Left kidney (tissue), 8 donors: ENCODE measurements around the gene RBMS1. TPM values are rescaled to one million over a fixed set of nuclear protein-coding genes. Genes with fewer than 3 reads are reported as not detected.

Experiments used
- DNase-seq: peaks from one replicate; pipeline ENCODE4 v3.0.0-alpha.2; 2013
- long read RNA-seq, 8 donors: transcript quantifications; one replicate each; lab custom pipeline, GENCODE V29; 2026
- polyA plus RNA-seq: library from polyadenylated mRNA; unstranded; fragments of 120-200 nt; gene quantifications from one replicate; pipeline ENCODE4 v1.2.1, GENCODE V29; 2013; ENCODE audit not compliant: insufficient read length

RBMS1 gene
- polyA plus RNA-seq: 177 TPM
- long read RNA-seq, donor 1, full-length matches to known transcripts: 15 of 46 reads
- long read RNA-seq, donor 1, partial matches to known transcripts: 31 of 46 reads
- long read RNA-seq, donor 1, other reads (novel, unspliced or antisense): 0 of 46 reads
- long read RNA-seq, donor 2, full-length matches to known transcripts: 18 of 34 reads
- long read RNA-seq, donor 2, partial matches to known transcripts: 16 of 34 reads
- long read RNA-seq, donor 2, other reads (novel, unspliced or antisense): 0 of 34 reads
- long read RNA-seq, donor 3, full-length matches to known transcripts: 14 of 33 reads
- long read RNA-seq, donor 3, partial matches to known transcripts: 19 of 33 reads
- long read RNA-seq, donor 3, other reads (novel, unspliced or antisense): 0 of 33 reads
- long read RNA-seq, donor 4, full-length matches to known transcripts: 1 of 1 reads
- long read RNA-seq, donor 4, partial matches to known transcripts: 0 of 1 reads
- long read RNA-seq, donor 4, other reads (novel, unspliced or antisense): 0 of 1 reads
- long read RNA-seq, donor 5, full-length matches to known transcripts: 14 of 30 reads
- long read RNA-seq, donor 5, partial matches to known transcripts: 16 of 30 reads
- long read RNA-seq, donor 5, other reads (novel, unspliced or antisense): 0 of 30 reads
- long read RNA-seq, donor 6, full-length matches to known transcripts: 5 of 25 reads
- long read RNA-seq, donor 6, partial matches to known transcripts: 20 of 25 reads
- long read RNA-seq, donor 6, other reads (novel, unspliced or antisense): 0 of 25 reads
- long read RNA-seq, donor 7, full-length matches to known transcripts: 15 of 105 reads
- long read RNA-seq, donor 7, partial matches to known transcripts: 90 of 105 reads
- long read RNA-seq, donor 7, other reads (novel, unspliced or antisense): 0 of 105 reads
- long read RNA-seq, donor 8, full-length matches to known transcripts: 8 of 8 reads
- long read RNA-seq, donor 8, partial matches to known transcripts: 0 of 8 reads
- long read RNA-seq, donor 8, other reads (novel, unspliced or antisense): 0 of 8 reads

DNA sequence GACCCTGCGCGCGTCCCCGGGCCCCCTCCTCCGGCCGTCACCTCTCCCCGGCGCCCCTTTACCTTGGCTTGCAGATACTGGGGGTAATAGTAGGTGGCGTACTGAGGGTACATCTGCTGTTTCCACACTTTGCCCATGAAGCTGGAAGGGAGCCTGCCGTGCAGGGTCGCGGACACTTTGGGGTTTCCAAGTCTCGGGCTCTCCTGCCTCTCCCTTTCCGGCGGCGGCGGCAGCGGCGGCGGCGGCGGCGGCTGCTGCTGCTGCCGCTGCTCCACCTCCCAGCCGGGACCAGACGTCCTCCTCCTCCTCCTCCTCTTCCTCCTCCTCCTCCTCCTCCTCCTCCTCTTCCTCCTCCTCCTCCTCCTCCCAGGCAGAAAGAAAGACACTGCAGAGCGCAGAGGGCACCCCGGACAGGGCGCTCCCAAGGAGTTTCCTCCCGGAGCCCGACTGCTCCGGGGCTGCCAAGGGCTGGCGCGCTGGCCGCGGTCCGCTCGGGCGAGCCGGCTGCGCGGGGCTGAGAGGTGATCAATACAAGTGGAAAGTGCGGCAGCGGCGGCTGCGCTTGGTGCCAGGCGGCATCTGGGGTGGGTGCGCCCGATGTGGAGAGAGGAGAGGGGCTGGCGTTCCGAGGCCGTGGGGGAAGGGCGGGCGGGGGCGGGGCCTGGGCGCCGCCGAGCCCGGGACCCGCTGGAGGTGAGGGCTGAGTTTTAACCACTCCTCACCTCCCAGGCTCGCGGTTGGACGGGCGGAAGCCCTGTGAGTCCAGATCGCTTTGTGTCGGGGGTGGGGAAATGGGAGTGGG, at the start of gene RBMS1:
Gene RBMS1, minus strand, starts transcription at position 581 of the 802 bp plus-strand sequence. Its CDS starts 444 bp downstream, at position 137.
- peak; percentile 74 for DNase-seq

DNA sequence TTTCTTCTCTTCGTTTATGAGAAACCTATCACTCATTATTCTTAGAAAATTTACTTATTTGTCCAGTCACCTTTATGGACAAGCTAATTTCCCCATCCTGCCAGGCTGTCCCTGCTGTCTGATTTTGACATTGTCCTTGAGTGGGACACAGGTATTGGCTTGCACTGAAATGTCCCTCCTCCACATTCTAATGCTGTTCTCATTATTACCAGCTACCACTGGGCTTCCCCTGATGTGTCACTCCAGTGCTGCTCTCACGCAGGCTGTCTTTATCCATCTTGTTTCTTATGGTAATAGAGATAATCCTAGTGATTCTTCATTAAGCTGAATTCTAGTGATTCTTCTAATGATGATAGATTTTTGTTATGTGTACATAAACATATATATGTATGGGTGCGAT, 48.1 kb upstream of the RBMS1 start:
- no peak for DNase-seq

DNA sequence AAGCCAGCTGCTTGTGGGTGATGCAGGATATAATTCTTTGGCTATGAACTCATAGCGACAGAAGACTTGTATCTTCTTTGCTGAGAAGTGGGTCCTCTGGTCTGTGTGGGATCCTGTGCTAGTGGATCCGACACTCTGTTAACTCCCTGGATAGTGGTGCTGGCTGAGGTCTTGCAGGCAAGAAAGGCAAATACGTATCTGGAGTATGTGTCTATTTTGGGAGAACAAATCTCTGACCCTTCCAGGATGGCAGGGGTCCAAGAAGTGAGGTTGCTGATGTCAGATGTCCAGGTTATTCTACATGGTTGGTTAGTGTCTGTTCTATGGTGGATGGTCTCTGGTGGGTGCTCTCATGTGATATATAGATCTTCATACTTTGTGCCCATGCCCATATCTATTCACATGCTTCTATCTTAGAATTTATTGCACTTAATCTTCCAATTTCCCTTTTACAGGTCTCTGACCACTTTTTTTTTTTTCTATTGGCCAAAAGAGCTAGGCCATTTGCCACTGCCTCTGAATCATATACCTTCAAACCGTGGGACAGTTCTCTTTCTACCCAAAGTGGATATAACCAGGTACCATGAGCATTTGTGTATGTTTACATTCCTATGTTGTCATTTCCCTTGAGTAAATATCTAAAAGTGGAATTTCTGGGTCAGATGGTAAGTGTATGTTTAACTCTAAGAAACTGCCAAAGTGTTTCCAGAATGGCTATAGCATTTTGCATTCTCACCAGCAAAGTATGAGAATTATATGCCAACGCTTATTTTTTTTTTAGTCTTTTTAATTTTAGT, 45.1 kb upstream of the RBMS1 start:
- DNase-seq: no peak

DNA sequence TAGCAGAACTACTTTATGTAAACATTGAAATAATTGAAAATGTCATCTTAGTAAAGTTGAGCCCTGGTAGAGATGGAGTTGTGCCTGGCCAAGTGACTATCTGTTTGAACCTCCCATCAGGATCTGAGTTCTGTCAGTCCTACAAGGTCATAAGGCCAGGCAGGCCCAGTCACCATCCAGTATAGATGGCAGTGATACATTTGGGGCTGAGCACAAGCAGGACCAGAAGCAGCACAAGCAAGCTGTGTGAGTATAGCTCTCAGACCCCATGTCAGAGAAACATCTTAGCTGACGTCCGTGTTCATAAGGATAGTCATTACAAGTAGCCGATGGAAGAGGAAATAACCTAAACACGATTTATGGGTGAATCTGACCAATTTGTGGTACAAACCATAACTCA, 44.5 kb upstream of the RBMS1 start:
- DNase-seq: no peak

DNA sequence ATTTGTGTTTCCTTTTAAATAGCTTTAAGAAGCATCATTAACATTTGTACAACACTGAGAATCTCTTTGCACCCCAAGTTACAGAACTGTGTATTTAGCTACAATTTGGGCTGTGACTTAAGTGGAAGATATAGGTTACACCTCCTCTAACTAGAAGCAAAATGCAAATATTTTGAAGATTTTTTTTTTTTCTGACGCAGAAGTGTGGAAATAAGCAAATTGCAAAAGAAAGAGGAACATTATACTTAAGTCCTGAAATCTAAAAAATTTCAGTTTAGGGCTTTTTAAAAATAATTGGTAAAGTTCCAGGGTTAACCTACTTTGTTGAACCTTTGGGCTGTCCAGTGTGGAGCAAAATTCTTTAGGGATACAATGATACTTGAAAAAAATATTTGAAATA, 41.4 kb upstream of the RBMS1 start:
- no peak for DNase-seq

GRCh38 chr2:160534249-160534648, 40.6 kb upstream of the RBMS1 start:
- DNase-seq: no peak

DNA sequence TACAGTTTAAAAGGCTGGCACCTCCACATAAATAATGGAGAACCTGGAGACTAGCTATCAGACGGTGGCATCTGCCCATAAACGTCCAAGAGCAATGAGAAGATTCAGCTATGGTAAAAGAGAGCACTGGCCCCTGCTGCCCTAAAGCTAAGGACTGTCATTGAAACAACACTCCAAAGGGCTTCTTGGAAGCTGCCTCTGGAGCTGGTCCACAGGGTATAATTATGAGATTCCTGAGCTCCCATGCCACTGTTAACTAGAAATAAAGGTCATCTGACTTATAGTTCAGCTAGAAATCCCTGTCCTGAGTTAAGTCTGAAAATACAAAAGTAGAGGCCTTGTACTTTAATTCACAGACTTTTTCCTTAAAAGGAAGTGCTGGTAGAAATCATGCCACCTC, 39.9 kb upstream of the RBMS1 start:
- no peak for DNase-seq

- DNase-seq: no peak
Measured at GRCh38 chr2:160532388-160532787, 38.8 kb upstream of the RBMS1 start.

- DNase-seq: no peak
Measured at GRCh38 chr2:160522951-160523710, 29.5 kb upstream of the RBMS1 start.

- DNase-seq: no peak
Measured at GRCh38 chr2:160517731-160518130, 24.1 kb upstream of the RBMS1 start.

GRCh38 chr2:160516547-160517365, 23.1 kb upstream of the RBMS1 start:
- DNase-seq: no peak

DNA sequence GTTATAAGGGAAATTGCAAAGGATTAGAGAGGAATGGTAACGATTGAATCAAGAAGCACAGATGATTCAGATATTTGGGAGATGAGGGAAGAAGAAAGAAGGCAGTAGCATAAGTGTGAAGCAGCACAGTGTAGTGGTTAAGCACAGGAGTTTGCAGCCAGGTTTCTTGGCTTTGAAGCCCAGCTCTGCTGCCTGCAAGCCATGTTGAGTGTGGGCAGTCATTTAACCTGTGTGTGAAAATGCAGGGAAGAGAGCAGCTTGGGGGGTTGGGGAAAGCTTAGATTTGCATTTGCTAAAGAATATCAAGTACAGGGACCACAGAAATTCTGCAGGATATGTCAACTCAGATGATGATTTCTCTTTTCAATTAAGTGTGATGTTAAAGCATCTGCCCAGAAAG, 21.5 kb upstream of the RBMS1 start:
- no peak for DNase-seq

- DNase-seq: no peak
Measured at GRCh38 chr2:160513120-160513519, 19.5 kb upstream of the RBMS1 start.

DNA sequence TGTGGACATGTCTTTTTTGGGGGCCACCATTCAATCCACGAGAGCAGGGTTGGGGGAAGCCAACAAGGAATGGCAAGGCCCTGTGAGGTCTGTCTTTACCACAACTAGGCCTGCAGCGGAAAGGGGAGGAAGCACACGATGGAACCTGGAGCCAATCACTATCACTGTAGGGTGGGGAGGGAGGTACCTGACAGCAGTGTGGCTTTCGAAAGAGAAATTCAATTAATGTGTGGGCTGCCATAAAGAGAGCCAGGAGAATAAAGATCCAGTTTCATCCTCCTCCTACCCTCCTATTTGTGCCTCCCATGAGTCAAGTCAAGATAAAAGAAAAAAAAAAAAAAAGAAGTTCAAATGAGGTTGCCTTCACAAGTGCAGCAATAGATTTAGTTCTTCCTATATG, 18.9 kb upstream of the RBMS1 start:
- no peak for DNase-seq

DNA sequence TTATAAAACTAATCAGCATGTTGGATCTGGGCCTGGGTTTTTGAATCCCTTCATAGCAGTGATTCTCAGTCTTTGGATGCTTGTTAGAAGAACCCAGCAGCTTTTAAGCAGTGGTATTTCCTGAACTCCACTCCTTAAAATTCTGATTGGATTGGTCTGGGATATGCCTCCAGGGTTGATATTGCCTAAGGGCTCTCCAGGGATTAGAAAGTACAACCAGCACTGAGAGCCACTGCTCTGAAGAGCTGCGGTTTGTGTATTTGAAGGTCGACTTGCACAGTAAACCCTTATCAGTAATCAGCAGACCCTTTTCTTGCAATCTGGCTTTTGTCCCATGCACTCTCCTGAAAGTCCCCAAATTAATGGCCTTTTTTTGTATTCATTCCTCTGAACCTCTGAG, 17.0 kb upstream of the RBMS1 start:
- DNase-seq: no peak

- no peak for DNase-seq
Measured at GRCh38 chr2:160509016-160509415, 15.4 kb upstream of the RBMS1 start.

DNA sequence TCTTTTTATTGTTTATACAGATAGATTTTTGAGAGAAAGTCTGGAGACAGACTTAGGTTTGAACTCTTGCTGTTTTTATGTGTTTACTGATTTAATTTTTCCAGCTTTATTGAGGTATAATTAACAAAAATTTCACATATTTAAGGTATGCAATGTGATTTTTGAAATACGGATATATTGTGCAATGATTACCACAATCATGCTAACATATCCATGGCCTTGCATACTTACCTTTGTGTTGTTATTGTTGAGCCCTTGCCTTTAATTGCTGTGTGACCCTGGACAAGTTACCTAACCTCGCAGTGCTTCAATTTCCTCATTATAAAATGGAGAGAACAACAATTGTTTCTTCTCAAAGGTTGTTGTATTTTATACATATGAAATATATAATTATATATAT, 13.9 kb upstream of the RBMS1 start:
- DNase-seq: no peak

DNA sequence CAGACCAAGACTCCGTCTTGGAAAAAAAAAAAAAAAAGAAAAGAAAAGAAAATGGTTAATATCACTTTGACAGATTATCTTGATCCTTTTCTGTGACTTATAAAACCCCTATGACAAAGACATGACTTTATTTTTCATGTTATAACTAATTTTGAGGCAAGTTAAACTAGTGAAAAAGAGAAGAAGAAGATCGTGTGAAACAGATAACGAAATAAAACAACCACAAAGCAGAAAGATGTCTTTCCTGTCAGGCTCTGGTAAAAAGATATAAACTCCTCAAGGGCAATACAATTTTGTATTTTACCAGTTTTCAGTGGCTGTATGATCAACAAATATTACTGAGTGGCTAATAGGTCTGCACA, 13.4 kb upstream of the RBMS1 start:
- no peak for DNase-seq

GRCh38 chr2:160506371-160507045, 12.9 kb upstream of the RBMS1 start:
- no peak for DNase-seq
